Mucosa of descending colon (tissue), 3 donors: Measurements from ENCODE around the gene MED12L. TPM values are rescaled to one million over a fixed set of nuclear protein-coding genes. Genes with fewer than 3 reads are reported as not detected.

Experiments
- ATAC-seq: fragments of 200-7000 bp; cut with Tn5 transposase; one replicate; pipeline ENCODE4 v1.9.1; 2020; ENCODE audit warnings: mild to moderate bottlenecking, moderate library complexity
- DNase-seq, 3 donors: peaks; one replicate each; pipeline ENCODE4 v3.0.0-alpha.2; 2020
- H3K36me3 ChIP-seq: fragments of 200-600 bp; one replicate; pipeline ENCODE4 v1.8.0; 2021; ENCODE audit warnings: low read depth, mild to moderate bottlenecking
- H3K4me1 ChIP-seq: fragments of 200-600 bp; one replicate; pipeline ENCODE4 v1.8.0; 2021; ENCODE audit warnings: low read depth, mild to moderate bottlenecking
- H3K4me3 ChIP-seq: fragments of 200-600 bp; one replicate; pipeline ENCODE4 v1.8.0; 2021; ENCODE audit warnings: mild to moderate bottlenecking
- H3K9me3 ChIP-seq: fragments of 200-600 bp; one replicate; pipeline ENCODE4 v1.8.0; 2021; ENCODE audit warnings: mild to moderate bottlenecking
- CTCF ChIP-seq: fragments of 200-600 bp; IDR thresholded peaks from one replicate; pipeline ENCODE4 v1.8.0; 2022; ENCODE audit warnings: antibody characterized with exemption, mild to moderate bottlenecking
- intact Hi-C, 2 donors: fragments of 100-400 bp; cut with DNase I in 1 of 2; cut with micrococcal nuclease in 1 of 2; formaldehyde crosslinking; loops; one replicate each; pipeline versions ENCODE4 v1.11.0 to v1.11.1; 2022; cut with DNase I, micrococcal nuclease
- total RNA-seq, 3 donors: library from RNA; stranded (reverse); fragmentation: NEBNext Ultra II Directional in 2 of 3; extraction: Animal tissue kit (Norgen Biotek cat#: 25700) in 2 of 3; gene quantifications; one replicate each; pipeline versions ENCODE4 v1.2.1 to v1.2.4, GENCODE V29; 2021 to 2023
- donor health status: DM: no; HTN: no; CAD: no; lungs with moderate emphysema.
- donor health status: DM: no; HTN: no; CAD: no.
- donor health status: DM: no; HTN: yes; CAD: no.

The MED12L gene
- total RNA-seq, 3 donors from 2014 or later, result 0.39 to 2.4 (median 0.55) TPM

- Histone ChIP-seq H3K9me3 (no peaks in the 10 kb centered on the region), H3K4me1 (no peaks in the 10 kb centered on the region), H3K36me3 (no peaks in the 10 kb centered on the region), H3K4me3 (no peak overlapping the region)
- no peak for DNase-seq
- no peak for TF ChIP-seq CTCF
- no peak for ATAC-seq
- intact Hi-C loops, result no loop called here
Observed at GRCh38 chr3:151410891-151411559, 325.6 kb downstream of the MED12L start.

GRCh38 chr3:151412989-151413388, 327.5 kb downstream of the MED12L start:
- Histone ChIP-seq H3K9me3 (no peaks in the 10 kb centered on the region), H3K4me3 (no peak overlapping the region), H3K36me3 (no peaks in the 10 kb centered on the region), H3K4me1 (no peaks in the 10 kb centered on the region)
- no peak for TF ChIP-seq CTCF
- intact Hi-C loops, result no loop called here
- no peak for DNase-seq
- no peak for ATAC-seq

DNA sequence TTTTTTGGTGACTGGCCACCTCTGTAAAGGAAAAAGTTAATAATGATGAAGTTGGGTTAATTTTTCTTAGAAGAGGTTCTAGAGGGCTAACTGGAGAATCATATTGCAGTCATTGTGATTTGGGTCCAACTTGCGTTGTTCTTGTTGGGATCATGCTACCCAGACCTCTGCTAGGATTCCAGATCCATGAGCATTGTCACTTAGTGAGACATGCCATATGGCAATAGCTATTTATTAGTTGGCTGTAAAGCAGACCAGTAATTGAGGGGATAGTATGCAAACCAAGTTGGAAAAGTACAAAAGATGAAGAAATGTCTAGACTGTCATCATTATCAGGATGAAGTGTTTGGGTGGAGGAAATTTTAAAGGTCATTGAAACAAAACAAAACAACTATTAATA, 329.8 kb downstream of the MED12L start:
- H3K36me3 ChIP-seq, result no peaks in the 10 kb centered on the region
- no peak for ATAC-seq

DNA sequence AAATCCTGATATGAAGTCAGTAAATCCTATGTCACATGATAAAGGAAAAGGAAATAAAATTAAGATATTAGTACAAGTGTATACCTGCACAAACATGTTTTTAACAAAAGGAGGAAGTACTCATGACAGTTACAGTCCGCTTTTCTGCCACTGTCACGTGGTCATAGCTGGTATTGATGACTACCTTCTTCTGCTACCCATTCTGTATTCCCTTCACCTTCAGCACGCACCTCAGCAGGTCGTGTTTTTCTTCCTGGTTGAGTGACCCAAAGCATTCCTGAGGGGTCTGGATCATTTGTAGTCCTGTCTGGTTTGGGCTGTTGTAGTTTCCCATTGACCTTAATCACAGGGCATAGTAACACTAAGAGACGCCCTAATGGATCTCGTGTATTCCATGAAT, 334.3 kb downstream of the MED12L start:
- Histone ChIP-seq H3K4me3 (no peak overlapping the region), H3K4me1 (no peaks in the 10 kb centered on the region), H3K36me3 (no peaks in the 10 kb centered on the region), H3K9me3 (no peaks in the 10 kb centered on the region)
- DNase-seq (no peak), ATAC-seq (no peak)
- intact Hi-C loops, result no loop called here
- no peak for TF ChIP-seq CTCF

More for the DNA sequence above, 329.8 kb downstream of the MED12L start:
- intact Hi-C loops, result no loop called here
- Histone ChIP-seq H3K4me1 (no peaks in the 10 kb centered on the region), H3K9me3 (no peaks in the 10 kb centered on the region), H3K4me3 (no peak overlapping the region)
- TF ChIP-seq CTCF, result no peak
- no peak for DNase-seq

- no peak for DNase-seq
- Histone ChIP-seq H3K36me3 (no peaks in the 10 kb centered on the region), H3K9me3 (no peaks in the 10 kb centered on the region), H3K4me1 (no peaks in the 10 kb centered on the region), H3K4me3 (no peak overlapping the region)
- TF ChIP-seq CTCF, result no peak
- intact Hi-C loops, result no loop called here
- ATAC-seq, result peak; percentile 15
Observed at GRCh38 chr3:151421938-151422337, 336.5 kb downstream of the MED12L start.

DNA sequence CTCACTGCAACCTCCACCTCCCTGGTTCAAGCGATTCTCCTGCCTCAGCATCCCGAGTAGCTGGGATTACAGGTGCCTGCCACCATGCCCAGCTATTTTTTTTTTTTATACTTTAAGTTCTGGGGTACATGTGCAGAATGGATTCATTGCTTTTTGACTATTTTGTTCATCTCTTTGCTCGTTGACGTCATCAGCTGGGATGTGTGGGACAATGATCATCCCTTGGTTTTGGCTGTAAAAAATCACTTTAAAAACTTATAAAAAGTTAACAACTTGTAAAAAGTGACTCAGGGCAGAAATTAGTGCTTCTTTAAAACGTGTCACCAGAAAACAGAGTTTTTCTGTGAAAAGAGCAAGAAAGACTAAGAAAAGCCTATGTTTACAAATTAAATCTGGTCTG, 337.6 kb downstream of the MED12L start:
- no peaks in the 10 kb centered on the region for H3K9me3 ChIP-seq
- no peak overlapping the region for H3K4me3 ChIP-seq
- no peak for TF ChIP-seq CTCF
- H3K4me1 ChIP-seq, result no peaks in the 10 kb centered on the region
- DNase-seq, result no peak
- no peaks in the 10 kb centered on the region for H3K36me3 ChIP-seq
- no peak for ATAC-seq
- intact Hi-C loops, result no loop called here
